Stimulated activated CD4-positive, alpha-beta T cell treated with anti-CD3 and anti-CD28 coated beads, TNF-alpha, amount 100 ng/mL, for 1 hour (primary cell): ENCODE results near the gene ADAMTS17.

Experiments used
- DNase-seq, 3 donors: peaks; one replicate each; pipeline ENCODE4 v3.0.0-alpha.2; 2020; ENCODE audit warnings: low read depth in 3 of 3, low spot score in 1 of 3

The ADAMTS17 gene

GRCh38 chr15:100341750-100342560 lies at the start of gene ADAMTS17:
Gene ADAMTS17 (minus strand): TSS chr15:100341975. CDS start chr15:100341899, 76 bp downstream.
- DNase-seq, result peak; percentile 84 to 88 (median 86)

- DNase-seq, result no peak
These were observed 43.7 kb upstream of the ADAMTS17 start for GRCh38 chr15:100385300-100386050.

GRCh38 chr15:100384108-100384410 lies 42.3 kb upstream of the ADAMTS17 start:
- no peak for DNase-seq

GRCh38 chr15:100383302-100384107 lies 41.7 kb upstream of the ADAMTS17 start:
- no peak for DNase-seq

- DNase-seq, result no peak
These were observed 32.2 kb upstream of the ADAMTS17 start for GRCh38 chr15:100373942-100374341.

- DNase-seq, result no peak
These were observed 31.5 kb upstream of the ADAMTS17 start for GRCh38 chr15:100373120-100373896.

- DNase-seq, result no peak
These were observed 31.0 kb upstream of the ADAMTS17 start for GRCh38 chr15:100372739-100373119.

GRCh38 chr15:100355342-100355741 lies 13.6 kb upstream of the ADAMTS17 start:
- DNase-seq, result no peak

GRCh38 chr15:100353449-100353848 lies 11.7 kb upstream of the ADAMTS17 start:
- no peak for DNase-seq

GRCh38 chr15:100350434-100351226 lies 8.9 kb upstream of the ADAMTS17 start:
- DNase-seq, result no peak

- DNase-seq, result peak; percentile 43 to 83 (median 61)
These were observed 8.1 kb upstream of the ADAMTS17 start for GRCh38 chr15:100349696-100350433.

- DNase-seq, result no peak
These were observed 7.5 kb upstream of the ADAMTS17 start for GRCh38 chr15:100349321-100349695.

- no peak for DNase-seq
These were observed 6.8 kb upstream of the ADAMTS17 start for GRCh38 chr15:100348578-100348977.

GRCh38 chr15:100346866-100347512 lies 5.2 kb upstream of the ADAMTS17 start:
- DNase-seq, result no peak

GRCh38 chr15:100345438-100345837 lies 3.7 kb upstream of the ADAMTS17 start:
- DNase-seq, result no peak

- DNase-seq, result no peak
These were observed 1.5 kb upstream of the ADAMTS17 start for GRCh38 chr15:100343251-100343650.

- no peak for DNase-seq
These were observed 481 bp downstream of the ADAMTS17 start for GRCh38 chr15:100341239-100341749.

GRCh38 chr15:100340721-100341238 lies 995 bp downstream of the ADAMTS17 start:
- no peak for DNase-seq
